Cardiac muscle cell (in vitro differentiated cells and primary cell): ENCODE measurements around the gene TRIM54. TPM values are rescaled to one million over a fixed set of nuclear protein-coding genes. Genes with fewer than 3 reads are reported as not detected.

Experiments
- DNase-seq, 2 donors: peaks; one replicate each; pipeline versions ENCODE4 v3.0.0 to v3.0.0-alpha.2; 2010 to 2017; ENCODE audit warnings: low read depth in 1 of 2, low spot score in 1 of 2
- H3K27ac ChIP-seq: fragments of 200-600 bp; sonication (generic); 2 replicates; pipeline ENCODE4 v1.5.1; 2016
- H3K27me3 ChIP-seq: fragments of 200-600 bp; sonication (generic); 2 replicates; pipeline ENCODE4 v1.6.0; 2016; ENCODE audit warnings: control low read depth
- H3K36me3 ChIP-seq: fragments of 200-600 bp; sonication (generic); 2 replicates; pipeline ENCODE4 v1.5.1; 2016; ENCODE audit warnings: control low read depth
- H3K4me1 ChIP-seq: fragments of 200-600 bp; sonication (generic); 2 replicates; pipeline ENCODE4 v1.8.1; 2017; ENCODE audit warnings: low read depth, mild to moderate bottlenecking, mixed run types
- H3K4me3 ChIP-seq: fragments of 200-600 bp; sonication (generic); 2 replicates; pipeline ENCODE4 v1.5.1; 2016; ENCODE audit warnings: mild to moderate bottlenecking
- H3K9me3 ChIP-seq: fragments of 200-600 bp; sonication (generic); 2 replicates; pipeline ENCODE4 v1.5.1; 2017; ENCODE audit warnings: low read depth, mild to moderate bottlenecking, control low read depth
- polyA plus RNA-seq: library from polyadenylated mRNA; unstranded; fragments of >200 nt; fragmentation: Nextera tagmentation; extraction: Ambion mirVana; gene quantifications from 2 replicates; pipeline ENCODE4 v1.2.1, GENCODE V29; 2016
- total RNA-seq: library from RNA; depleted of rRNA; stranded (reverse); fragments of >200 nt; gene quantifications from 2 replicates; pipeline ENCODE4 v1.2.3, GENCODE V29; 2016
- TF ChIP-seq, protein P1 (sequence below): IDR thresholded peaks from 2 replicates; pipeline ENCODE4 v1.5.1; 2012; ENCODE audit warnings: low read depth, mild to moderate bottlenecking, low read length

The TRIM54 gene
- total and polyA plus RNA-seq, 2 experiments from 2014 or later: 46.7 to 65.9 TPM

- Histone ChIP-seq H3K36me3 (peaks cover 16% of the 10 kb centered on the region), H3K4me1 (peaks cover 16% of the 10 kb centered on the region)
- TF ChIP-seq, protein P1, sequence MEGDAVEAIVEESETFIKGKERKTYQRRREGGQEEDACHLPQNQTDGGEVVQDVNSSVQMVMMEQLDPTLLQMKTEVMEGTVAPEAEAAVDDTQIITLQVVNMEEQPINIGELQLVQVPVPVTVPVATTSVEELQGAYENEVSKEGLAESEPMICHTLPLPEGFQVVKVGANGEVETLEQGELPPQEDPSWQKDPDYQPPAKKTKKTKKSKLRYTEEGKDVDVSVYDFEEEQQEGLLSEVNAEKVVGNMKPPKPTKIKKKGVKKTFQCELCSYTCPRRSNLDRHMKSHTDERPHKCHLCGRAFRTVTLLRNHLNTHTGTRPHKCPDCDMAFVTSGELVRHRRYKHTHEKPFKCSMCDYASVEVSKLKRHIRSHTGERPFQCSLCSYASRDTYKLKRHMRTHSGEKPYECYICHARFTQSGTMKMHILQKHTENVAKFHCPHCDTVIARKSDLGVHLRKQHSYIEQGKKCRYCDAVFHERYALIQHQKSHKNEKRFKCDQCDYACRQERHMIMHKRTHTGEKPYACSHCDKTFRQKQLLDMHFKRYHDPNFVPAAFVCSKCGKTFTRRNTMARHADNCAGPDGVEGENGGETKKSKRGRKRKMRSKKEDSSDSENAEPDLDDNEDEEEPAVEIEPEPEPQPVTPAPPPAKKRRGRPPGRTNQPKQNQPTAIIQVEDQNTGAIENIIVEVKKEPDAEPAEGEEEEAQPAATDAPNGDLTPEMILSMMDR: no peak
These were observed 37.1 kb upstream of the TRIM54 start for GRCh38 chr2:27245116-27245515.

GRCh38 chr2:27245626-27246025 is 36.6 kb upstream of the TRIM54 start:
- TF ChIP-seq, protein P1: no peak
- Histone ChIP-seq H3K4me1 (peaks cover 20% of the 10 kb centered on the region), H3K27me3 (no peaks in the 10 kb centered on the region), H3K9me3 (no peaks in the 10 kb centered on the region), H3K4me3 (no peak overlapping the region), H3K27ac (no peak overlapping the region), H3K36me3 (peaks cover 12% of the 10 kb centered on the region)
- DNase-seq: no peak

More at GRCh38 chr2:27245116-27245515, 37.1 kb upstream of the TRIM54 start:
- H3K27me3 ChIP-seq: no peaks in the 10 kb centered on the region
- no peaks in the 10 kb centered on the region for H3K9me3 ChIP-seq
- DNase-seq: no peak
- no peak overlapping the region for H3K27ac ChIP-seq
- no peak overlapping the region for H3K4me3 ChIP-seq

DNA sequence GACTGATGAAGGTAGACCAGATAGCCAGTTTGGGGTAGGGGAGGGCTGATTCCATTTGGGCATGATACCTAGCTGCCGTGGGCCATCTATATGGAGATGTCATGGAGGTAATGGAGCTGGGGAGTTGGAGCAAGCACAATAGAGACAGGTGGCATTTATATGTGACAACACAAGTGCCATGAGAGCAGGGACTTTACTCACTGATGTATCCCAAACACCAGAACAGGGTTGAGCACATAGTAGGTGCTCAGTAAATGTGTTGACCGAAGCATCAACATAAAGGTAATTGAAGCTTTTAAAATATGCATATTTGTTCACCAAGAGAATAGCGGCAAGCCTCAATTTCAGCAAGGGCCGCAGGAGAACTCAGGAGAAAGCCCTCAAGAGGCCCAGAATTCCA is 34.3 kb upstream of the TRIM54 start:
- TF ChIP-seq, protein P1: no peak
- no peak overlapping the region for H3K27ac ChIP-seq

DNA sequence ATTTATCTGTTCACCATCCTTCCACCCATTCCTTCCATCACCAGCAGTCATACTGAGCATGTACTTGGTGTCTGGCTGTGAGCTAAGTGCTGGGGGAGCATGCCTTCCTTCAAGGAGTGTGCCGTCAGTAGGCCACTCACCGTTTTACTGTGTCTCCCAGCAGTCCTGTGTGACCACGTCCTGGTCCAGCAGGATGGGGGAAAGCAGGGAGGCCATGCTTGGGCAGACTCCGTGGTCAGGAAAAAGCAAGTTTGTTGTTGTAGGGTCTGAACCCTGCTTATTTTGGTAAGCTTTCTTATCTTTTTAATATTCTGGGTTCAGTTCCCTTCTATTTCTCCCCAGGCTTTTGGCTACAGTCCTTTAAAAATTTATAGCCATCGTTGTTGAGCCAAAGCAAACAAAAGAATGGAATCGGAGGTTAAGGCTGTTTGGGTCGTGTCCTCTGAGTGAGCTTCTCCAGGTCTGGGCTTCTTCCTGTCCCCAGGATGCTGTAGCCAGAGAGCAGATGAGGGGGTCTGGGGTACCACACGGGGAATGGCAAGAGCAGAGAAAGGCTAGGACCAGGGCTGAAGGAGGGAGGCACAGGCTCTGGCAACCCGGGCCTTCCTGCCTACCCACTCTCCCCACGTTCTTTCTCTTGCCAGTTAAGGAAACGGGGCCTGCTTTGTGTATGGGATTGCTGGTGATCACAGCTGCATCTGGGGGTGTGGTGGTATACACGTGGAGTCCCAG is 32.9 kb upstream of the TRIM54 start:
- H3K9me3 ChIP-seq: no peaks in the 10 kb centered on the region
- no peak overlapping the region for H3K4me3 ChIP-seq
- no peak overlapping the region for H3K27ac ChIP-seq
- TF ChIP-seq, protein P1: no peak
- no peak for DNase-seq
- H3K36me3 ChIP-seq: peaks cover 2% of the 10 kb centered on the region
- H3K27me3 ChIP-seq: no peaks in the 10 kb centered on the region
- H3K4me1 ChIP-seq: peaks cover 8% of the 10 kb centered on the region

More for the DNA sequence above, 34.3 kb upstream of the TRIM54 start:
- no peak overlapping the region for H3K4me3 ChIP-seq
- peaks cover under 1% of the 10 kb centered on the region for H3K36me3 ChIP-seq
- H3K27me3 ChIP-seq: no peaks in the 10 kb centered on the region
- DNase-seq: no peak
- no peaks in the 10 kb centered on the region for H3K9me3 ChIP-seq
- H3K4me1 ChIP-seq: peaks cover 22% of the 10 kb centered on the region

- Histone ChIP-seq H3K4me1 (peaks cover 8% of the 10 kb centered on the region), H3K27me3 (no peaks in the 10 kb centered on the region), H3K4me3 (no peak overlapping the region), H3K9me3 (no peaks in the 10 kb centered on the region), H3K27ac (peak overlapping the region; percentile 61), H3K36me3 (peaks cover 2% of the 10 kb centered on the region)
- TF ChIP-seq, protein P1: peak; percentile 85
- DNase-seq: peak; percentile 67 to 93
These were observed 32.2 kb upstream of the TRIM54 start for GRCh38 chr2:27249891-27250651.
